Activated T-cell treated with anti-CD3 and anti-CD28 coated beads, Interleukin-2, amount 50 U/mL, for 4 hours (primary cell): ENCODE results near the gene TACR2. TPM values are rescaled to one million over a fixed set of nuclear protein-coding genes. Genes with fewer than 3 reads are reported as not detected.

Source experiments
- ATAC-seq, 2 donors: fragments of 200-7000 bp; cut with Tn5 transposase; one replicate each; pipeline ENCODE4 v1.10.0; 2021
- DNase-seq: peaks from one replicate; pipeline ENCODE4 v3.0.0-alpha.2; 2020
- H3K27me3 Mint-ChIP-seq: one replicate; pipeline ENCODE4 v1.8.0; 2021; ENCODE audit warnings: low read depth, mixed read lengths
- H3K36me3 Mint-ChIP-seq: one replicate; pipeline ENCODE4 v1.8.0; 2022; ENCODE audit warnings: mixed read lengths; ENCODE audit not compliant: insufficient read depth
- H3K4me1 Mint-ChIP-seq: one replicate; pipeline ENCODE4 v1.8.0; 2021; ENCODE audit warnings: low read depth, mixed read lengths
- H3K4me3 Mint-ChIP-seq: one replicate; pipeline ENCODE4 v1.8.0; 2021; ENCODE audit warnings: mild to moderate bottlenecking, moderate library complexity, mixed read lengths
- H3K9me3 Mint-ChIP-seq: one replicate; pipeline ENCODE4 v1.8.0; 2021; ENCODE audit warnings: mixed read lengths
- total RNA-seq, 3 donors: library from RNA; stranded (reverse); gene quantifications; one replicate each; pipeline ENCODE4 v1.2.1, GENCODE V29; 2021

Gene TACR2
- total RNA-seq, 3 donors from 2014 or later: 0.11 TPM; not detected in 2

GRCh38 chr10:69419096-69419743 lies 2.5 kb upstream of the TACR2 start:
- no peaks in the 10 kb centered on the region for H3K9me3 Mint-ChIP-seq
- H3K27me3 Mint-ChIP-seq: no peaks in the 10 kb centered on the region
- no peak overlapping the region for H3K4me3 Mint-ChIP-seq
- no peaks in the 10 kb centered on the region for H3K36me3 Mint-ChIP-seq
- no peak for ATAC-seq
- H3K4me1 Mint-ChIP-seq: peaks cover 14% of the 10 kb centered on the region
- DNase-seq: no peak

DNA sequence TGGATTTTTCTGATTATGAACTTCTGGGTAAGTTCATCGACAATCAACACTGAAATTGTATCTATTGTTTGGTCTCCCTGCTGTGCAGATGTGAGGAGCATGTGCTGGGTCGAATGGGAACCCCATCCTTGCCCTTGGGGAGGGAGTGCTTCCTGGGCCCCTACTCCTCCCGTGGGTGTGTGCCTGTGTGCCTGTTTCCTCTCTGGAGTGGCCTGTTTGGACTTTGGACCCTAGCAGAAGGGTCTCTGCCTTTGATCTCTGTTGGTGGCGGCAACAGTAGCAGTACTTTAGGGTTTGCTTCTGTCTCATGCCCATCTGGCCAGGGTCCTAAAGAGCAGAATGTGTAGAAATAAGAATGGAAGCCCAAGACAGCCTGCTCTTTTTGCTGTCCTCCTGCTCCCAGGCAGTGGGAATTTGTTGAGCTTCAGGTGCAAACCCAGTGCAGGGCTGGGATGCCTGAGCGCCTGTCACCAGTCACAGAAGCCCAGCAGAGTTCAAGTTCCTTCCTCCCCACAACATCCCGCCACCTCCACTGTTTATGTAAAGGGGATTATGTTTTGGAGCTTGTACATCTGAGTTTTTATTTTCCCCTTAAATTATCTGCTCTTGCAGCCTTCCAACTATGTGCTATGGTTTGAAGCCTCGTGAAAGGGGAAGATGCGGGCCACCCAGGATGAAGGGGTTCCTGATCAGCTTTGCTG lies 1.5 kb upstream of the TACR2 start:
- no peaks in the 10 kb centered on the region for H3K27me3 Mint-ChIP-seq
- no peak for DNase-seq
- no peaks in the 10 kb centered on the region for H3K36me3 Mint-ChIP-seq

DNA sequence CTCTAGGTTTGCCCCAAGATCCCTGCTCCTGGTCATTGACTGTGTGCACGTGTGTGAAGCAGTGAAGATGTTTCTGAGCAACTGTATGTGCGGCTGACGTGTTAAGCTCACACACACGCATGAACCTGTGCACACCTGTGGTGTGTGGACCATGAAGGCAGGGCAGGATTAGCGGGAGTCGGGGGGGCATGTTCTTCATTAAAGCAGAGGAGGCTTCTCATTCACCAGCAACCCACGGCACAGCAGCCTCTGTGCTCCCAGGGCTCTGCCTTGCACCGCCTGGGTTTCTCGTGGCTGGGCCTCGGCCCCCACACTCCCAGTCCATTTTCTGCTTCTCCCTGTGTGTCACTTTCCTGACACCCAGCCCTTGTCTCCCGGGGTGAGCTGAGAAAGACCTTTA lies 824 bp upstream of the TACR2 start:
- H3K36me3 Mint-ChIP-seq: no peaks in the 10 kb centered on the region

More for the DNA sequence above, 1.5 kb upstream of the TACR2 start:
- H3K9me3 Mint-ChIP-seq: no peaks in the 10 kb centered on the region
- no peak for ATAC-seq
- H3K4me1 Mint-ChIP-seq: peaks cover 7% of the 10 kb centered on the region
- H3K4me3 Mint-ChIP-seq: no peak overlapping the region

GRCh38 chr10:69415951-69416350 lies 767 bp downstream of the TACR2 start:
- no peak overlapping the region for H3K4me3 Mint-ChIP-seq
- ATAC-seq (no peak), DNase-seq (no peak)
- no peaks in the 10 kb centered on the region for H3K27me3 Mint-ChIP-seq
- no peaks in the 10 kb centered on the region for H3K9me3 Mint-ChIP-seq
- H3K36me3 Mint-ChIP-seq: no peaks in the 10 kb centered on the region
- no peaks in the 10 kb centered on the region for H3K4me1 Mint-ChIP-seq

More for the DNA sequence above, 824 bp upstream of the TACR2 start:
- Mint-ChIP-seq H3K9me3 (no peaks in the 10 kb centered on the region), H3K27me3 (no peaks in the 10 kb centered on the region), H3K4me1 (peaks cover 7% of the 10 kb centered on the region), H3K4me3 (no peak overlapping the region)
- ATAC-seq: no peak
- no peak for DNase-seq

DNA sequence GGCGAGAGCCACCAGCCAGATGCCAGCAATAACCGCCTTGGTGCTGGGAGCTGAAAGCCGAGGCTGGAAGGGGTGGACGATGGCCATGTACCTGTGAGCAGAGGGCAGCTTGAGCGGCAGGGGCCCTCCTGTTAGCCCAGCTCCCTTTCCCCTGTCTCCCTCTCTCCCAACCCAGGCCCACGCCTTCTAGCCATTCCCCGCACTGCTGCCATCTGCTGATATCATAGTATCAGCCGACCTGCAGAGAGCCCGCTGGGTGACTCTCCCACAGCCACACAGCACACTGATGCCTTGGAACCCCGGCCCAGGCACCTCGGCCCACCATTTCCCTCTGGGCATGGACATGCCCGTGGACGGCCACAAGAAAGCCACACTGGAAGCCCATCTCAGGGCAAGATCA lies 1.7 kb downstream of the TACR2 start:
- Mint-ChIP-seq H3K36me3 (no peaks in the 10 kb centered on the region), H3K9me3 (no peaks in the 10 kb centered on the region), H3K4me3 (no peak overlapping the region), H3K27me3 (no peaks in the 10 kb centered on the region), H3K4me1 (no peaks in the 10 kb centered on the region)
- ATAC-seq (no peak), DNase-seq (no peak)

- Mint-ChIP-seq H3K27me3 (no peaks in the 10 kb centered on the region), H3K4me3 (no peak overlapping the region), H3K4me1 (peaks cover 2% of the 10 kb centered on the region), H3K9me3 (no peaks in the 10 kb centered on the region), H3K36me3 (no peaks in the 10 kb centered on the region)
- DNase-seq: no peak
- no peak for ATAC-seq
Measured at GRCh38 chr10:69414036-69415018, 2.4 kb downstream of the TACR2 start.

GRCh38 chr10:69413221-69413865 lies 3.4 kb downstream of the TACR2 start:
- H3K9me3 Mint-ChIP-seq: no peaks in the 10 kb centered on the region
- peak; percentile 23 for DNase-seq
- ATAC-seq: no peak
- H3K4me1 Mint-ChIP-seq: peaks cover 8% of the 10 kb centered on the region
- no peaks in the 10 kb centered on the region for H3K27me3 Mint-ChIP-seq
- no peak overlapping the region for H3K4me3 Mint-ChIP-seq
- no peaks in the 10 kb centered on the region for H3K36me3 Mint-ChIP-seq

DNA sequence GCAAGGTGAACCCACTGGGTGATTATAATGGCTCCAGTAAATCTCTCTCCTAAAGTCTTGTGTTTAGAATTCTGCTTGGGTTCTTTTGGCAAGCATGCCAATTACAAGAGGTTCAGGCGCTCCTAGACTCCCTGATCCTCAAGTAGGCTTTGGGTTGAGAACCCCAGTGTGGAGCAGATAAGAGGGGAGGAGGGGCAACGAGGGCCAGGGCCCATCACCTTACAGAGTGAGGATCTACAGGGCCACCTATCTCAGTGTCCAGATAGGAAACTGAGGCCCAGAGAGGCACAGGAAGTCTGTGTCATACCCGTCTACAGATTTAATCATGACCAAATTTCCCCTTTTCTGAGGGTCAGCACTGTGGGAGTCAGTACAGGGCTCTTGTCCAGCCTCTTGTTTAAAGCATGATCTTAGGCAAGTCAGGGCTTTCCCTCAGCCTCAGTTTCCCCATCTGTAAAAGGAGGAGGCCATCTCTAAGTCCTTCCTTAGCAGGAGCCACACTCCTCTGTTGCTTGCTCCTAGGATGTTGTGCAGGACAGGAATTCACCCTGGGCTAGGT lies 4.4 kb downstream of the TACR2 start:
- no peak for ATAC-seq
- no peak overlapping the region for H3K4me3 Mint-ChIP-seq
- DNase-seq: no peak
- H3K36me3 Mint-ChIP-seq: no peaks in the 10 kb centered on the region
- H3K4me1 Mint-ChIP-seq: peaks cover 11% of the 10 kb centered on the region
- H3K27me3 Mint-ChIP-seq: no peaks in the 10 kb centered on the region
- H3K9me3 Mint-ChIP-seq: no peaks in the 10 kb centered on the region

DNA sequence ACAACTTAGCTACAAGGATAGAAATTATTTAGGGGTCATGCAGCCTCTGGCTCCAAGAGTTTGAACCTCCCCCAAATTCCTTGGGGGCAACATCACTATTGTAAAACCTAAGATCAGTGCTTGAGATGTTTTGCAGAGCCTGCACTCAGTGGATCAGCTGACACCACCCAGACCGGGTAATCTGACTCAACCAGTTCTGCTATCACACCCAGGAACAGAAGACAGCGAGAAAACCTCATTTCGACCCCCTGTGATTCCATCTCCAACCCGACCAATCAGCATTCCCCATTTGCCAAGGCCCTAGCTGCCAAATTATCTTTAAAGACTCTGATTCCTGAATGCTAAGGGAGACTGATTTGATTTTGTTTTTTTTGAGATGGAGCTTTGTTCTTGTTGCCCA lies 5.2 kb downstream of the TACR2 start:
- Mint-ChIP-seq H3K36me3 (no peaks in the 10 kb centered on the region), H3K27me3 (no peaks in the 10 kb centered on the region), H3K4me3 (no peak overlapping the region), H3K9me3 (no peaks in the 10 kb centered on the region), H3K4me1 (peaks cover 12% of the 10 kb centered on the region)
- no peak for DNase-seq
- ATAC-seq: no peak

DNA sequence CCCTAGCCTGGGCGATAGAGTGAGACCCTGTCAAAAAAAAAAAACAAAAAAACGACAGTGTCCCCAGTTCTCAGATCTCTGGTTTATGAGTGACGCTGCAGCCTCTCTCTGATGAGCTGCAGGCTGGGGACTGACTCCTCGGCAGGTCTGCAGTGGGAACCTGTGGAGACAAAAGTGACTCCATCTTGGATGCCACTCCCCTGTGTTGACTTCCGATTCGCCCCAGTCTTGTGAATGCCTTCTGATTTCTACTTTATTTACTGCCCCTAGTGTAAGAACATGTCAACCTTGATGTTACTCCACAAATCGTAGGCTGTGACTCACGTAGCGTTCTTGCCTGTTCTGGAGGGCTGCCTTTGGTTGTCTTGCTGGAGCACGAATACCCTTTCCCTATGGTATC lies 6.2 kb downstream of the TACR2 start:
- Mint-ChIP-seq H3K4me1 (peaks cover 13% of the 10 kb centered on the region), H3K36me3 (no peaks in the 10 kb centered on the region), H3K4me3 (no peak overlapping the region), H3K27me3 (no peaks in the 10 kb centered on the region), H3K9me3 (no peaks in the 10 kb centered on the region)
- ATAC-seq: no peak
- no peak for DNase-seq

GRCh38 chr10:69409968-69410367 lies 6.8 kb downstream of the TACR2 start:
- no peak overlapping the region for H3K4me3 Mint-ChIP-seq

DNA sequence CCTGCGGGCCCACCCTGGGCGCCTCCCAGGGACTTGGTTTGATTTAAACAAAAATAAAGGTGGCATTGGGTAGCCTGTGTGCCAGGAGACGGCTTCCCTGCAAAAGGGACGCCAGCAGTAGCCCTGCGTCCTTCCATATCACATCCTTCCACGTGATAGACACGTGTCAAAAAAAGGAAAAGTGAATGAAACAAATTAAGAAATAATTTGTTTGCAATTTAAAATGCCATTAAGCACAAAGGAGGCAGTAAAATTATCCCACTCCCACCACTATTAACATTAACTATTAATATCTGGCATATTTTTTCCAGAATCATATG lies 7.6 kb downstream of the TACR2 start:
- Mint-ChIP-seq H3K27me3 (no peaks in the 10 kb centered on the region), H3K4me3 (no peak overlapping the region), H3K36me3 (peaks cover 3% of the 10 kb centered on the region)

More at GRCh38 chr10:69409968-69410367, 6.8 kb downstream of the TACR2 start:
- Mint-ChIP-seq H3K9me3 (no peaks in the 10 kb centered on the region), H3K27me3 (no peaks in the 10 kb centered on the region), H3K4me1 (peaks cover 13% of the 10 kb centered on the region), H3K36me3 (no peaks in the 10 kb centered on the region)
- DNase-seq (no peak), ATAC-seq (no peak)

DNA sequence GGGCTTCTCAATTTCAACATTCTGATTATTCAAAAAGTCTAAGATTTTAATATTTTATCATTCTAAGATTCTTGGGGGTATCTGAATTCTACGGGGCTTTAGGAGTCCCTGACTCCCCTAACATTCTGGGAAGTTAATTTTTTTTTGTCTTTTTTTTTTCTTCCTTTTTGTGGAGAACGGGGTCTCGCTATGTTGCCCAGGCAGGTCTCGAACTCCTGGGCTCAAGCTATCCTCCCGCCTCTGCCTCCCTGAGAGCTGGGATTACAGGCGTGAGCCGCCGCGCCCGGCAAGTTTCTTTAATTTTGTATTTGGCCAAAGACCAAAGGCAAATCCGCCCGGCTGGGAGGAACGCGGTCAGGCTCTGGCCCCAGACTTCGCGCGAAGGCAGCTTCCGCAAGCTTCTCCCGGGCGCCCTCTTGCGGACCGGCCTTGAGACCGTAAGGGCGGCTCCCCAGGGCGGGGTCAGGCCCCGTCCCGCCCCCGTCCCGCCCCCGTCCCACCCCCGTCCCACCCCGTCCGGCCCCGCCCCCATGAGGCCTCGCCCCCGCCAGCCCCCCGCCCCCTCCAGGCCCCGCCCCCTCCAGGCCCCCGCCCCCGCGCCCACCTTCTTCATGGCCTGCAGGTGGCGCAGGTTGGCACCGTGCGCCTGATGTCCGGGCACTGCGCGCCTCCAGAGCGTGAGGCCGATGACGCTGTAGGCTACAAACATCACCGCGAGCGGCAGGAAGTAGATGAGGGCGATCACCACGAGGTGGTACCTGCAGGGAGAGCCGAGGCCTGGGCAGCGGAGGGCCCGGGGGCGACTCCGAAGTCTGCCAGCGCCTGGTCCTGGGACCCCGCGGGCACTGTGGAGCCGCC lies 8.2 kb downstream of the TACR2 start:
- DNase-seq (peak; percentile 88), ATAC-seq (peak; percentile 92)
- Mint-ChIP-seq H3K9me3 (no peaks in the 10 kb centered on the region), H3K27me3 (no peaks in the 10 kb centered on the region), H3K36me3 (peaks cover 3% of the 10 kb centered on the region), H3K4me3 (peak overlapping the region; percentile 72), H3K4me1 (peaks cover 13% of the 10 kb centered on the region)

More for the DNA sequence above, 7.6 kb downstream of the TACR2 start:
- DNase-seq (no peak), ATAC-seq (no peak)
- Mint-ChIP-seq H3K9me3 (no peaks in the 10 kb centered on the region), H3K4me1 (peaks cover 13% of the 10 kb centered on the region)
